ENCODE results near the gene SLC22A2.

- TF ChIP-seq, protein P1, sequence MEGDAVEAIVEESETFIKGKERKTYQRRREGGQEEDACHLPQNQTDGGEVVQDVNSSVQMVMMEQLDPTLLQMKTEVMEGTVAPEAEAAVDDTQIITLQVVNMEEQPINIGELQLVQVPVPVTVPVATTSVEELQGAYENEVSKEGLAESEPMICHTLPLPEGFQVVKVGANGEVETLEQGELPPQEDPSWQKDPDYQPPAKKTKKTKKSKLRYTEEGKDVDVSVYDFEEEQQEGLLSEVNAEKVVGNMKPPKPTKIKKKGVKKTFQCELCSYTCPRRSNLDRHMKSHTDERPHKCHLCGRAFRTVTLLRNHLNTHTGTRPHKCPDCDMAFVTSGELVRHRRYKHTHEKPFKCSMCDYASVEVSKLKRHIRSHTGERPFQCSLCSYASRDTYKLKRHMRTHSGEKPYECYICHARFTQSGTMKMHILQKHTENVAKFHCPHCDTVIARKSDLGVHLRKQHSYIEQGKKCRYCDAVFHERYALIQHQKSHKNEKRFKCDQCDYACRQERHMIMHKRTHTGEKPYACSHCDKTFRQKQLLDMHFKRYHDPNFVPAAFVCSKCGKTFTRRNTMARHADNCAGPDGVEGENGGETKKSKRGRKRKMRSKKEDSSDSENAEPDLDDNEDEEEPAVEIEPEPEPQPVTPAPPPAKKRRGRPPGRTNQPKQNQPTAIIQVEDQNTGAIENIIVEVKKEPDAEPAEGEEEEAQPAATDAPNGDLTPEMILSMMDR (conservative IDR thresholded peaks at IDR 0.05; ENCODE audit: low read length): no peak
- TF ChIP-seq EZH2phosphoT487 (IDR thresholded peaks at IDR 0.05; ENCODE audit: borderline replicate concordance, low read depth, low read length): no peak
Measured at GRCh38 chr6:160180706-160181105, 77.9 kb downstream of the SLC22A2 start.

All from OCI-LY7 (cell line).